Fibroblast of the aortic adventitia (primary cell): Measurements from ENCODE around the gene MFNG. TPM values are rescaled to one million over a fixed set of nuclear protein-coding genes. Genes with fewer than 3 reads are reported as not detected.
A peak's percentile ranks its signal among the peaks of the same experiment; 100 is the strongest.

Experiments
- DNase-seq: peaks from one replicate; pipeline ENCODE4 v3.0.0-alpha.2; 2010; ENCODE audit warnings: low read depth
- H3K4me3 ChIP-seq: 2 replicates; pipeline ENCODE4 v1.5.1; 2011; ENCODE audit warnings: low read depth, mild to moderate bottlenecking, control low read depth, low read length, moderate library complexity
- total RNA-seq: library from RNA; depleted of rRNA; stranded (reverse); fragments of >200 nt; gene quantifications from 2 replicates; pipeline ENCODE4 v1.2.3, GENCODE V29; 2012; ENCODE audit warnings: low replicate concordance
- TF ChIP-seq, protein P1 (sequence below): IDR thresholded peaks from 2 replicates; pipeline ENCODE4 v1.5.1; 2011; ENCODE audit warnings: mild to moderate bottlenecking, low read length, control low read depth, inconsistent platforms; ENCODE audit not compliant: insufficient read depth

Gene MFNG
- total RNA-seq, 1 donor, result 0.36 TPM

DNA sequence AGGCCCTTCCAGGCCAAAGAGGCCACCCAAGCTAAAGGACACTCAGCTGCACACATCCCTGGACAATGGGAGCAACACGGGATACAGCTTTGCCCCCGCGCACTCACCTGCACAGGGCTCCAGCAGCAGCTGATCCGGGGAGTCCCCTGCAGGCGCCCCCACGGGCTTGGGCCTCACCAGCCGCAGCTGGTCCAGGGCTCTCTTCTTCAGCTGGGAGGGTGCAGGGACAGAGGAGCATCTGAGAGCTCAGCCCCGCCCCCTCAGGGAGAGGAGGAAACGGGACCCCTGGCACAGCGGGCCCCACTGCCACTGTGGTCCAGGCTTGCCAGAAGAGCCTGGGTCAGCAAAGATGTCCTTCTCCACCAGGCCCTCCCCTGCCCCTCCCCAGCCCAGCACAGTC lies 7.8 kb upstream of the MFNG start:
- H3K4me3 ChIP-seq, result no peak overlapping the region
- DNase-seq, result no peak
- TF ChIP-seq, protein P1, sequence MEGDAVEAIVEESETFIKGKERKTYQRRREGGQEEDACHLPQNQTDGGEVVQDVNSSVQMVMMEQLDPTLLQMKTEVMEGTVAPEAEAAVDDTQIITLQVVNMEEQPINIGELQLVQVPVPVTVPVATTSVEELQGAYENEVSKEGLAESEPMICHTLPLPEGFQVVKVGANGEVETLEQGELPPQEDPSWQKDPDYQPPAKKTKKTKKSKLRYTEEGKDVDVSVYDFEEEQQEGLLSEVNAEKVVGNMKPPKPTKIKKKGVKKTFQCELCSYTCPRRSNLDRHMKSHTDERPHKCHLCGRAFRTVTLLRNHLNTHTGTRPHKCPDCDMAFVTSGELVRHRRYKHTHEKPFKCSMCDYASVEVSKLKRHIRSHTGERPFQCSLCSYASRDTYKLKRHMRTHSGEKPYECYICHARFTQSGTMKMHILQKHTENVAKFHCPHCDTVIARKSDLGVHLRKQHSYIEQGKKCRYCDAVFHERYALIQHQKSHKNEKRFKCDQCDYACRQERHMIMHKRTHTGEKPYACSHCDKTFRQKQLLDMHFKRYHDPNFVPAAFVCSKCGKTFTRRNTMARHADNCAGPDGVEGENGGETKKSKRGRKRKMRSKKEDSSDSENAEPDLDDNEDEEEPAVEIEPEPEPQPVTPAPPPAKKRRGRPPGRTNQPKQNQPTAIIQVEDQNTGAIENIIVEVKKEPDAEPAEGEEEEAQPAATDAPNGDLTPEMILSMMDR, result no peak

DNA sequence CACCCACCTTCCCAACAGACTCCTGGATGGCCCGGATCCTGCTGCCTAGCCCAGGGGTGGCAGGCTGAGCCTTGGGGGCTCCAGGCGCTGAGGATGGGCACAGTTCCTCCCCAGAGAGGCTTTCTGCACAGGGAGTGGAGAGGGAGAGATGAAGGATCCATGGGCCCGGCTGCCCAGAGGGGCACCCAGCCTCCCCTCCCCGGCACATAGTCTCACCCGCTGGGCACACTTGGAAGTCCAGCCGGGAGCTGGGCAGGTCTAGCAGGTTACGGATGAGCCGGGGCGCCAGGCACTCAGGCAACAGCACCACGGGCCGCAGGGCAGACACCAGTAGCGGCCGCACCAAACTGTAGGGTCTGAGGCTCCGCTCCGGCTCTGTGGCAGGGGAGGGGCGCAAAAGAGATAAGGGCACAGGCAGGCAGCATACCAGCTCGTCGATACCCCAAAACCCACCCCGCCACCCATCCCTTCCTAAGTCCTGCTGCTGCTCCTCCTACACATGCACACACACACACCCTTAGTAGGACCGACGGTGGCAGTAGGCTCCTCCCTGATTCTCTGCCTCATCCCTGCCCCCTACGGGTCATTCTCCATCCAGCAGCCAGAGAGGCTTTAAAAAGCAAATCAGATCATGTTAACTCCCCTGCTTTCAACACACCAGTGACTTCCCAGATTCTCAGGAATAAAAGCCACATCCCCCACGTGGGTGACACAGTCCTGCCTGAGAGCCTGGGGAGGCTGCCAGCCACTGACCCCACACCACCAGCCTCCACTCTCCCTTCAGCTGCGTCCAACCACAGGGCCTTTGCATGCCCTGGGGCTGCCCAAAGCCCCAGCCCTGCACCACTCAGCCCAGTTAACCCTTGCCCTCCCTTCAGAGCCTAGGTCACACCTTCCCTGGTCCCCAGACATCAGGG lies 6.5 kb upstream of the MFNG start:
- peak; percentile 35 for DNase-seq
- H3K4me3 ChIP-seq, result no peak overlapping the region
- TF ChIP-seq, protein P1, result peak; percentile 53

DNA sequence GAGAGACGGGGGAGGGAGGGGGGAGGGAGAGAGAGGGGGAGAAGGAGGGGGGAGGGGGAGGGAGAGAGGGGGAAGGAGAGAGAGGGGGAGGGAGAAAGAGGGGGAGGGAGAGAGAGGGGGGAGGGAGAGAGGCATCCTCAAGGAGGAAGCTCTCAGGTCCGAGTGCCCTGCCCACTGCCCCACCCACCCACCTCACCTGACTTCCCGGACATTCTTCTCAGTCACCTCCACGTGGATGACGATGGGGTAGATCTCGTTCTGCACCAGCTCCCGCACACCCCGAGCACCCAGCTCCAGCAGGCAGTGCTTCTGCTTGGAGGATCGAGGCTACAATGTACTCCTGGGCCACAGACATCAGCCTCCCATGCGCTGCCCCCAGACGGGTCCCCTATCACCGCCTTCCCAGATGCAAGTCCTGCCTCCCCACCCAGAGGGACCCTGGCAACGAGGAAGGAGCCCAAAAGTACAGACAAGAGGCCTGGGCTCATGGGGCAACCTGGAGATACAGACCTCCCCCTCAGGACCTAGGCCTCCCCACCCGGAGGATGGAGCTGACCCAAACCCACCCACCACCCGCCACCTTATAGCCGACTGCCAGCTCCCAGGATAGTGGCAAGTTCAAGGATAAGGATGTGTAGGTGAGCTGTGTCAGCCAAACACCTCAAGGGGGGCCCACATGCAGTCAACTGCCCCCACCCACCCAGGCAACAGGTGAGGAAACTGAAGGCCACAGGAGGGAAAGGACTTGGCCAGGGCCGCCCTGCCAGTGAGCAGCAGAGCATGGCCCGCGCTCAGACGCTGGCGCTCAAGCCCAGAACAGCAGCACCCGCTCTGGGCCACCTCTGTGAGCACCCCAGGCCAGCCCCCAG lies 5.6 kb upstream of the MFNG start:
- no peak for DNase-seq
- H3K4me3 ChIP-seq, result no peak overlapping the region
- TF ChIP-seq, protein P1, result no peak

DNA sequence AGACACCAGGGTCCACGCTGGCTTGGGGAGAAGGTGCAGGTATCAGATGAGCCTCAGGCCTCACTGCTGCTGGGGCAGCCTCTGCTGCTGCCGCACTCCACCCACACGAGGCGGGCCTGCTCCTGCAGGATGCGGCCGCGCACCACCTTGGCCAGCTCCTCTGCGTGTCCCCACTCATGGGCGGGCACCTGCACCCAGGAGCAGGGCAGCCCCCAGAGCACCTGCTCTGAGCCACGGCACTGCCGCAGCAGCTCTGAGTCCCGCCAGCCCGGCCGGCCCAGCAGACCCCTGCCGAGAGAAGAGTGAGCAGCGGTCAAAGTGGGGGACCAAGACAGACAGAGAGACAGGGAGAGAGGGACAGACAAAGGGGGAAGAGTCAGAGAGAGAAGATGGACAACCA lies 4.9 kb upstream of the MFNG start:
- DNase-seq, result no peak
- H3K4me3 ChIP-seq, result no peak overlapping the region
- TF ChIP-seq, protein P1, result no peak

DNA sequence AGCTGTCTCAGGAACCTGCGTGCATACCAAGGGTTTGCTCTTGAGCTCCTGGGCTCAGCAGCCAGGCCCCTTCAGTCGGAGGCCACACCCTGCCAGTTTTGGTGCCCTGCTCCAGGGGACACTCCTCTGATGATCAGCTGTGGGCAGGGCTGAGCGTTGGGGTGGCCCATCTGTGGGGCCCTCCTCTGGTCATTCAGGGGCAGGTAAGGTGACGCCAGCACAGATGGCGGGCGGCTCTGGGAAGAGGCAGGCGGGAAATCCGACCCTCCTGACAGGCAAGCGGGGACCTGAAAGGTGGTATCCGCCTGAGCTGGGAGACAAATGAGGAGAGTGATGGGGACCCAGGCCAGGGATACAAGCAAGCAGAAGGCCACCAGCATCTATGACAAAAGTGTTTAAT lies 3.8 kb upstream of the MFNG start:
- TF ChIP-seq, protein P1, result no peak
- DNase-seq, result no peak
- no peak overlapping the region for H3K4me3 ChIP-seq

DNA sequence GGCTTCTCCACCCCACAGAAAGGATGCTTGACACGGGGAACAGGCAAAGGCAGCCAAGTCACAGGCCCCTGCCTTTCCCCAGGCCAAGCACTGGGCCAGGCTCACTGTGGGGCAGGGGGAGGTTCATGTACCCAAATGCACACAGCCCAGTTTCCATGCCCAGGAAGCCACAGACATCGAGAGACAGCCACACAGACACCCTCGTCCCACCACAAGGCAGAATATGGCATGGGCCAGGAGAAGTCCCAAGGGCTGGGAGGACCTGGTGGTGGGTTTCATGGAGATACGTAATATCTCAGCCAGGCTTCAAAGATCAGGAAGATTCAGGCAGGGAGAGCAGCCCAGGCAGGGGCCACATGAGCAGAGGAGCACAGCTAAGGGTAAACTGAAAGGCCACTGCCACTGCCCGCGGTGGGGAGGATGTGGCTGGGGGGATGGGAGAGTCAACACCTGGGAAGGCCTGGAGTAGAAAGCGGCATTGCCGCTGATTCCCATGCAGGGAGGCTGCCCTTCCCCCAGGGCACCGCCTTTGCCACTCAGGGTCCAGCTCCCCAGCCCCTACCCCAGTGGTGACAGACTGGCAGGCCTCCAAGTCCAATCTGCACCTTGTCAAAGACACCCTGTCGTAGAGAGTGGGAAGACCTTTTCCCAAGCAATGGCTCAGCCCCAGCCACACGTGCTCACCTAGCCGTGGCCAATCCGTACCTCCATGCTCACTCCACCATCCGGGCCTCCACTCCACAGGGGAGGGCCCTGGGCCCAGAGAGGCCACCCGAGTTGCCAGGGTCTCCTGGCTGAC lies 2.4 kb upstream of the MFNG start:
- no peak overlapping the region for H3K4me3 ChIP-seq
- TF ChIP-seq, protein P1, result no peak
- no peak for DNase-seq
